Activated CD4-positive, alpha-beta T cell treated with anti-CD3 and anti-CD28 coated beads, Interleukin-2, amount 10 ng/mL, durations not matched to agents 7 days and 5 days (primary cell): ENCODE measurements around the gene MYH14. TPM values are rescaled to one million over a fixed set of nuclear protein-coding genes. Genes with fewer than 3 reads are reported as not detected.

ENCODE experiments used
- CTCF ChIA-PET: fragments of 350-600 bp; sonication (Branson Sonifier 250); formaldehyde crosslinking; loops from one replicate; lab custom pipeline; 2021; ENCODE audit warnings: antibody characterized with exemption; lab: Charles Lee
- POLR2A ChIA-PET: fragments of 350-600 bp; sonication (Branson Sonifier 250); formaldehyde crosslinking; loops from one replicate; lab custom pipeline; 2021; ENCODE audit warnings: antibody characterized with exemption; lab: Charles Lee
- DNase-seq: peaks from one replicate; pipeline ENCODE4 v3.0.0-alpha.2; 2020
- H3K27ac Mint-ChIP-seq: one replicate; pipeline ENCODE4 v1.8.0; 2021; ENCODE audit warnings: mild to moderate bottlenecking, moderate library complexity, mixed read lengths
- H3K27me3 Mint-ChIP-seq: one replicate; pipeline ENCODE4 v1.8.0; 2021; ENCODE audit warnings: mixed read lengths
- H3K36me3 Mint-ChIP-seq: one replicate; pipeline ENCODE4 v1.8.0; 2021; ENCODE audit warnings: low read depth, mixed read lengths
- H3K4me1 Mint-ChIP-seq: one replicate; pipeline ENCODE4 v1.8.0; 2021; ENCODE audit warnings: mixed read lengths
- H3K4me3 Mint-ChIP-seq: one replicate; pipeline ENCODE4 v1.8.0; 2021; ENCODE audit warnings: mild to moderate bottlenecking, moderate library complexity, mixed read lengths
- H3K9me3 Mint-ChIP-seq: one replicate; pipeline ENCODE4 v1.8.0; 2021; ENCODE audit warnings: mixed read lengths
- total RNA-seq, 2 experiments: library from RNA; stranded (reverse); gene quantifications; one replicate each; pipeline ENCODE4 v1.2.3, GENCODE V29; 2021

The MYH14 gene
- total RNA-seq, 2 experiments from 2014 or later = not detected

DNA sequence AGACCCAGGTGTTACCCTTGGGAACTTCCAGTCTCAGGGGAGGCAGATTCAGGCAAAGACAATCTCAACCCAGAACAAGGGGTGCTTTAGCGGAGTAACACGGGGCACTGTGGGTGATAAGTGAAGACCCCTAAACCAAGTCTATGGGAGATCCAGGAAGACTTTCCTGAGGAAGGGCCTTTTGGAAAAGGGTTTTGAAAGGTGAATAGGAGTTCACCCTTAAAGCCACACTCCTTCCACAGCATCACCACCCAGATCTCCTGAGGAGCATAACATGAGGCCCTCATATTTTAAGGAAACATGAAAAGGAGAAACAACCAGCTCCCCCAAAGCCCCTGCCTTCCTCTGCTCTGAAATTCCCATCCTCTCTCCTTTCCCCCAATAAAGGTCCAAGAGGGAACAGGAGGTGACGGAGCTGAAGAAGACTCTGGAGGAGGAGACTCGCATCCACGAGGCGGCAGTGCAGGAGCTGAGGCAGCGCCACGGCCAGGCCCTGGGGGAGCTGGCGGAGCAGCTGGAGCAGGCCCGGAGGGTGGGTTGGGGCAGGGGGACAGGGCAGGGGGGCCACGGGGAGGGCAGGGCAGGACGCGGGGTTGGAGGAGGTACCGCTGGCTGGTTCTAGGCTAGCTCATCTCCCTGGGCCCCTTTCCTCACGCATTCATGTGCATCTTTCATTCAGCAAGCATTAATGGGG, 73.1 kb downstream of the MYH14 start:
- H3K4me3 Mint-ChIP-seq = no peak overlapping the region
- CTCF ChIA-PET = no interaction called here
- no peaks in the 10 kb centered on the region for H3K4me1 Mint-ChIP-seq
- no peaks in the 10 kb centered on the region for H3K36me3 Mint-ChIP-seq
- H3K9me3 Mint-ChIP-seq = no peaks in the 10 kb centered on the region
- H3K27ac Mint-ChIP-seq = no peak overlapping the region
- DNase-seq = no peak
- H3K27me3 Mint-ChIP-seq = no peaks in the 10 kb centered on the region
- POLR2A ChIA-PET = no interaction called here

DNA sequence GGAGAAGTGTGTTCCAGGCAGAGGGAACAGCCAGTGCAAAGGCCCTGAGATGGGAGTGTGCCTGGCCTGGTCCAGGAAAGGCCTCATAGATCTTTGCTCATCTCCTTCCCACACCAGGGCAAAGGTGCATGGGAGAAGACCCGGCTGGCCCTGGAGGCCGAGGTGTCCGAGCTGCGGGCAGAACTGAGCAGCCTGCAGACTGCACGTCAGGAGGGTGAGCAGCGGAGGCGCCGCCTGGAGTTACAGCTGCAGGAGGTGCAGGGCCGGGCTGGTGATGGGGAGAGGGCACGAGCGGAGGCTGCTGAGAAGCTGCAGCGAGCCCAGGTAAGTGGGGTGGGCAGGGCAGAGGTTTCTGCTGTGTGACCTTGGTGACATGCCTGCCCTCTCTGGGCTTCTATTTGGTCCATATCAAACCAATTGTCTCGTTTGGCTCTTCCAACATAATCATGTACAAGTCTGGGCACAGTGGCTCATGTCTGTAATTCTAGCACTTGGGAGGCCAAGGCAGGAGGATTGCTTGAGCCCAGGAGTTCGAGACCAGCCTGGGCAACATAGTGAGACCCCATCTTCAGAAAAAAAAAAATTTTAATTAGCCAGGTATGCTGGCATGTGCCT, 74.7 kb downstream of the MYH14 start:
- H3K27ac Mint-ChIP-seq = no peak overlapping the region
- ChIA-PET POLR2A (no interaction called here), CTCF (interaction anchor here (0.7 to 1.2 kb wide), 2 partner anchors 16 to 34 kb away, joined by 3 read pairs; no protein-coding TSS in a partner anchor)
- no peaks in the 10 kb centered on the region for H3K36me3 Mint-ChIP-seq
- H3K27me3 Mint-ChIP-seq = no peaks in the 10 kb centered on the region
- no peaks in the 10 kb centered on the region for H3K9me3 Mint-ChIP-seq
- no peak overlapping the region for H3K4me3 Mint-ChIP-seq
- no peak for DNase-seq
- H3K4me1 Mint-ChIP-seq = no peaks in the 10 kb centered on the region

DNA sequence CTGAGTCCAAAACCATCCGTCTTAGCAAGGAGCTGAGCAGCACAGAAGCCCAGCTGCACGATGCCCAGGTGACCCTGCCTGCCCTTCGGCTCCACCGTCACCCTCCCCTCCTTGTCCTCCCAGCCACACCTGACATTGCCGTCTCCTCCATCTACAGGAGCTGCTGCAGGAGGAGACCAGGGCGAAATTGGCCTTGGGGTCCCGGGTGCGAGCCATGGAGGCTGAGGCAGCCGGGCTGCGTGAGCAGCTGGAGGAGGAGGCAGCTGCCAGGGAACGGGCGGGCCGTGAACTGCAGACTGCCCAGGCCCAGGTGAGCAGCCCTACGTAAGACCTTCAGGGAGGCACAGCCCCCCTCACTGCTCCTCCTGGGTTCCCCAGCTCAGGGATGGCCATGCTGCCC, 76.7 kb downstream of the MYH14 start:
- CTCF ChIA-PET = no interaction called here
- POLR2A ChIA-PET = no interaction called here
- no peak overlapping the region for H3K27ac Mint-ChIP-seq
- H3K36me3 Mint-ChIP-seq = no peaks in the 10 kb centered on the region
- peaks cover 1% of the 10 kb centered on the region for H3K9me3 Mint-ChIP-seq
- H3K4me3 Mint-ChIP-seq = no peak overlapping the region
- H3K27me3 Mint-ChIP-seq = no peaks in the 10 kb centered on the region
- no peaks in the 10 kb centered on the region for H3K4me1 Mint-ChIP-seq
- DNase-seq = no peak

DNA sequence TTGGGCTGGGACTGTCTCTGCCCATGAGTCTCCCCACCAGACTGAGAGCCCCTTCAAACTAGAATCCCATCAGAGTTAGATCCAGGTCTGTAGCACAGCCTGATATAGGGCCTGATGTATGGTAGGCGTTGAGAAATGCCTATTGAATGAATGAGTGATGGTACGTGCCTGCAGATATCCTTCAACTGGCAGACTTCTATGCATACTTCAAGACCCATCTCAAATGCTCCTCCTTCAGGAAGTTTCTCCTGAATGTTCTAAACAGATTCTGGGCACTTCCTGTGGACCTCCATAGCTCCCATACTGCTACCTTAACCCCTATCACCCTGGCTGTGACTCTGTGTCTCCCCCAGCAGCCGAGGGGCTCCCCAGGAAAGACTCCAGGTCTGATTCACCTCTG, 77.6 kb downstream of the MYH14 start:
- POLR2A ChIA-PET = no interaction called here
- Mint-ChIP-seq H3K9me3 (peaks cover 9% of the 10 kb centered on the region), H3K4me3 (no peak overlapping the region), H3K27me3 (no peaks in the 10 kb centered on the region), H3K36me3 (no peaks in the 10 kb centered on the region), H3K27ac (no peak overlapping the region), H3K4me1 (no peaks in the 10 kb centered on the region)
- CTCF ChIA-PET = no interaction called here
- no peak for DNase-seq

DNA sequence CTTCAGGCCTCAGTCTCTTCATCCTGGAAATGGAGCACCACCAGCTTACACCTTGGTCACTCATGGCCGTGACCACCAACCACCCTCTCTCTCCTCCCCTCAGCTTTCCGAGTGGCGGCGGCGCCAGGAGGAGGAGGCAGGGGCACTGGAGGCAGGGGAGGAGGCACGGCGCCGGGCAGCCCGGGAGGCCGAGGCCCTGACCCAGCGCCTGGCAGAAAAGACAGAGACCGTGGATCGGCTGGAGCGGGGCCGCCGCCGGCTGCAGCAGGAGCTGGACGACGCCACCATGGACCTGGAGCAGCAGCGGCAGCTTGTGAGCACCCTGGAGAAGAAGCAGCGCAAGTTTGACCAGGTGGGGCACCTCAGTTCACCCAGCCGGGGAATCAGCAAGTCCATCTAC, 78.1 kb downstream of the MYH14 start:
- DNase-seq = no peak
- Mint-ChIP-seq H3K9me3 (peaks cover 9% of the 10 kb centered on the region), H3K4me3 (no peak overlapping the region), H3K27me3 (no peaks in the 10 kb centered on the region), H3K36me3 (no peaks in the 10 kb centered on the region), H3K27ac (no peak overlapping the region), H3K4me1 (no peaks in the 10 kb centered on the region)
- ChIA-PET POLR2A (no interaction called here), CTCF (no interaction called here)

DNA sequence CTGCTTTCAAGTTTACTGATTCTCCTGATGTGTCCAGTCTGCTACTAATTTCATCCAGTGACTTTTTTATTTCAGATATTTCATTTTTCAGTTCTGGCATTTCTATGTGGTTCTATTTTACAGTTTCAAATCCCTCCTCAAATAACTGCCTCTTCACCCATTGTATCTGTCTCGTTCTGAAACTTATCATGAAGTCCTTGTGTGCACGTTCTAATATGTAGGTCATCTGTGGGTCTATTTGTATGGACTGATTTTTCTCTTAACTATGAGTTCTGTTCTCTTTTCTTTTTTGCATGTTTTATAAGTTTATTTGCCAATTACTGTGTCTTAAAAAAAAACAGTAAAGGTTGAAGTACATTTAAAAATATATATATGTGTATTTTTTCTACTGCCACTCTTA, 82.4 kb downstream of the MYH14 start:
- no peak overlapping the region for H3K4me3 Mint-ChIP-seq
- H3K4me1 Mint-ChIP-seq = no peaks in the 10 kb centered on the region
- H3K9me3 Mint-ChIP-seq = peaks cover 19% of the 10 kb centered on the region
- CTCF ChIA-PET = no interaction called here
- H3K27me3 Mint-ChIP-seq = peaks cover 8% of the 10 kb centered on the region
- no peaks in the 10 kb centered on the region for H3K36me3 Mint-ChIP-seq
- POLR2A ChIA-PET = no interaction called here
- no peak for DNase-seq
- no peak overlapping the region for H3K27ac Mint-ChIP-seq

DNA sequence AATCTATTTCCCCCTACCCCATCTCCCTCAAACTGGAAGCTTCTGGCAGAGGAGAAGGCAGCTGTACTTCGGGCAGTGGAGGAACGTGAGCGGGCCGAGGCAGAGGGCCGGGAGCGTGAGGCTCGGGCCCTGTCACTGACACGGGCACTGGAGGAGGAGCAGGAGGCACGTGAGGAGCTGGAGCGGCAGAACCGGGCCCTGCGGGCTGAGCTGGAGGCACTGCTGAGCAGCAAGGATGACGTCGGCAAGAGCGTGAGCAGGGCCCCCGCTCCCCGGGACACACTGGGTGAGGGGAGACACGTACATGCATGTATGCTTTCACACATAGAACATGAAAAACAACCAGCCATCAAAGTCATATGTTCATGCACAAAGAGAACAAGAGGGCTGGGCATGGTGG, 83.0 kb downstream of the MYH14 start:
- Mint-ChIP-seq H3K9me3 (peaks cover 19% of the 10 kb centered on the region), H3K36me3 (no peaks in the 10 kb centered on the region), H3K4me3 (no peak overlapping the region), H3K27ac (no peak overlapping the region), H3K27me3 (peaks cover 8% of the 10 kb centered on the region), H3K4me1 (no peaks in the 10 kb centered on the region)
- ChIA-PET POLR2A (no interaction called here), CTCF (no interaction called here)
- no peak for DNase-seq

DNA sequence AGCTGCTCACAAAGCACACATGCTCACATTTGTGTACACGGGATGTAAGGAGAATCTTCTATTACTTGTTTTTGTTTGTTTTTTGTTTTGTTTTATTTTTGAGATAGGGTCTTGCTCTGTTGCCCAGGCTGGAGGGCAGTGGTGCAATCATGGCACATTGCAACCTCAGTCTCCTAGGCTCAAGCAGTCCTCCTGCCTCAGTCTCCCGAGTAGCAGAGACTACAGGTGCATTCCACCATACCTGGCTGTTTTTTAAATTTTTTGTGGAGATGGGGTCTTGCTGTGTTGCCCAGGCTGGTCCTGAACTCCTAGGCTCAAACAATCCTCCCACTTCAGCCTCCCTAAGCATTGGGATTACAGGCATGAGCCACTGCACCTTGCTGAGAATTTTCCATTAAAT, 83.9 kb downstream of the MYH14 start:
- Mint-ChIP-seq H3K27me3 (peaks cover 8% of the 10 kb centered on the region), H3K9me3 (peaks cover 19% of the 10 kb centered on the region), H3K4me1 (no peaks in the 10 kb centered on the region), H3K27ac (no peak overlapping the region), H3K4me3 (no peak overlapping the region), H3K36me3 (no peaks in the 10 kb centered on the region)
- POLR2A ChIA-PET = no interaction called here
- CTCF ChIA-PET = no interaction called here
- no peak for DNase-seq

DNA sequence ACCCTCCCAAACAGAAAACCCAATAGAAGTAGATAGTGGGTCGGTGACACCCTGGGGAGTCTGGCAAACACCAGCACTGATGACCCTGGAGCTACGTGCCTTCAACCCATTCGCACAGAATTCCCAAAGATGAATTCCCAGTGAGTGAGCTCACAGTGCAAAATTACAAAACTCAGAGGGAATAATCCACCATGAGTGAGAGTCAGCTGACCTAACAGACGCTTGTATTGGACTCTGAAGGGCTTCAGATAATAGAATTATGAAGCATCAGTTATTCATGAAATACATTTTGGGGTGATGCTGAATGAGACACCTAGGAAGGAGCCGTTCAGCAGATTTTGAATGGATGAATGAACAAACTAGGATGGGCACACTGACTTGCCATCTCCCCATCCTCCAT, 85.5 kb downstream of the MYH14 start:
- Mint-ChIP-seq H3K27ac (no peak overlapping the region), H3K9me3 (peaks cover 19% of the 10 kb centered on the region), H3K4me3 (no peak overlapping the region), H3K36me3 (no peaks in the 10 kb centered on the region), H3K27me3 (peaks cover 8% of the 10 kb centered on the region), H3K4me1 (no peaks in the 10 kb centered on the region)
- CTCF ChIA-PET = interaction anchor here (1.6 to 1.8 kb wide), 2 partner anchors 10 to 20 kb away, joined by 4 to 5 read pairs; no protein-coding TSS in a partner anchor
- POLR2A ChIA-PET = no interaction called here
- DNase-seq = no peak

DNA sequence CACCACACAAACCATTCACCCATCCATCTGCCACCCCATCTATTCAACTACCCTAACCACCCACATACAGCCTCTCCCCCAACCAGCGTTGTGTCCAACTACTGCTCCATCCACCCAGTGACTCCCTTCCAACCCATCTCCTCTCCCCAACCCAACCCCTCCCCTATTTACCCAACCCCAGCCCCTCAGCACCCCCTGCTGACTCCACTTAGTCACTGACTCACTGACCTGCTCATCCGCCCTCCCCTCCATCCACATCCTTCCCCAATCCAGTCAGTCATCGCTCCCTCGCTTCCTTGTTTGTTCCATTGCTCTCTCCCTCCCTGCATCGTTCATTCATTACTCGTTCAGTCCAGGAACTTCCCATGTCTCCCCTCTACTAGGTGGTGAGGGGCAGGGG, 86.6 kb downstream of the MYH14 start:
- H3K9me3 Mint-ChIP-seq = peaks cover 18% of the 10 kb centered on the region
- no peak overlapping the region for H3K27ac Mint-ChIP-seq
- ChIA-PET CTCF (no interaction called here), POLR2A (no interaction called here)
- no peak for DNase-seq
- peaks cover 8% of the 10 kb centered on the region for H3K27me3 Mint-ChIP-seq
- H3K36me3 Mint-ChIP-seq = no peaks in the 10 kb centered on the region
- no peaks in the 10 kb centered on the region for H3K4me1 Mint-ChIP-seq
- no peak overlapping the region for H3K4me3 Mint-ChIP-seq

DNA sequence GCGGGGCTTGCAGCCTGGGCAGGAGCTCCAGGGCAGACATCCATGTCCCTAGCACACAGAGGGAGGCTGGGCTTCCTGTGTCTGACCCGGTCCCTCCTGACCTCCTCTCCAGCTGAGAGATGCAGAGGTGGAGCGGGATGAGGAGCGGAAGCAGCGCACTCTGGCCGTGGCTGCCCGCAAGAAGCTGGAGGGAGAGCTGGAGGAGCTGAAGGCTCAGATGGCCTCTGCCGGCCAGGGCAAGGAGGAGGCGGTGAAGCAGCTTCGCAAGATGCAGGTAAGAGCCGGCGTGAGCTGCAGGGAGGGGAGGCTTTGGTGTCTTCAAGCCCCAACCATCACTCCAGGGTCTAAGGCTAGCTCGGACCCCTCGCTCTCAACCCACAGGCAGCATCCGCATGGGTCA, 87.4 kb downstream of the MYH14 start:
- Mint-ChIP-seq H3K9me3 (peaks cover 11% of the 10 kb centered on the region), H3K4me3 (no peak overlapping the region), H3K4me1 (no peaks in the 10 kb centered on the region), H3K36me3 (no peaks in the 10 kb centered on the region), H3K27ac (no peak overlapping the region), H3K27me3 (peaks cover 8% of the 10 kb centered on the region)
- no peak for DNase-seq
- ChIA-PET CTCF (no interaction called here), POLR2A (no interaction called here)

DNA sequence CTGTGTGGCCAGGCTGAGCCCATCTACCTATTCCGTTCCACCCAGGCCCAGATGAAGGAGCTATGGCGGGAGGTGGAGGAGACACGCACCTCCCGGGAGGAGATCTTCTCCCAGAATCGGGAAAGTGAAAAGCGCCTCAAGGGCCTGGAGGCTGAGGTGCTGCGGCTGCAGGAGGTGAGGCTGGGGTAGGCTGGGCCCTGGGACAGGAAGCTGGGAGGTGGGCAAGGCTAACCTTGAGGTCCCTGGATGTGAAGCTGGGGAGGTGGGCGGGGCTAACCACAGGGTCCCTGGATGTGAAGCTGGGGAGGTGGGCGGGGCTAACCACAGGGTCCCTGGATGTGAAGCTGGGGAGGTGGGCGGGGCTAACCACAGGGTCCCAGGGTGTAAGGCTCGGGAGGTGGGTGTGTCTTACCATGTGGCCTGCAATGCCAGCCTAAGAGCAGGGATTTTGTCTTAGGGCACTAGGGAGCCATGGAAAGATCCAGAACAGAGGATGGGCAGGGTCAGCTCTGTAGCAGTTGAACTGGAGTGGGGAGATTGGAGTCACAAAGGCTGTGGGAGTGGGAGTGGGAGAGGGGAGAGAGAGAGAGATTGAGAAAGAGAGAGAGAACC, 88.9 kb downstream of the MYH14 start:
- H3K36me3 Mint-ChIP-seq = no peaks in the 10 kb centered on the region
- CTCF ChIA-PET = interaction anchor here (0.5 kb wide), 1 partner anchor 51 kb away, joined by 4 read pairs; no protein-coding TSS in a partner anchor
- no peak overlapping the region for H3K27ac Mint-ChIP-seq
- peaks cover 9% of the 10 kb centered on the region for H3K9me3 Mint-ChIP-seq
- no peak for DNase-seq
- POLR2A ChIA-PET = no interaction called here
- no peaks in the 10 kb centered on the region for H3K4me1 Mint-ChIP-seq
- peaks cover 8% of the 10 kb centered on the region for H3K27me3 Mint-ChIP-seq
- H3K4me3 Mint-ChIP-seq = no peak overlapping the region

DNA sequence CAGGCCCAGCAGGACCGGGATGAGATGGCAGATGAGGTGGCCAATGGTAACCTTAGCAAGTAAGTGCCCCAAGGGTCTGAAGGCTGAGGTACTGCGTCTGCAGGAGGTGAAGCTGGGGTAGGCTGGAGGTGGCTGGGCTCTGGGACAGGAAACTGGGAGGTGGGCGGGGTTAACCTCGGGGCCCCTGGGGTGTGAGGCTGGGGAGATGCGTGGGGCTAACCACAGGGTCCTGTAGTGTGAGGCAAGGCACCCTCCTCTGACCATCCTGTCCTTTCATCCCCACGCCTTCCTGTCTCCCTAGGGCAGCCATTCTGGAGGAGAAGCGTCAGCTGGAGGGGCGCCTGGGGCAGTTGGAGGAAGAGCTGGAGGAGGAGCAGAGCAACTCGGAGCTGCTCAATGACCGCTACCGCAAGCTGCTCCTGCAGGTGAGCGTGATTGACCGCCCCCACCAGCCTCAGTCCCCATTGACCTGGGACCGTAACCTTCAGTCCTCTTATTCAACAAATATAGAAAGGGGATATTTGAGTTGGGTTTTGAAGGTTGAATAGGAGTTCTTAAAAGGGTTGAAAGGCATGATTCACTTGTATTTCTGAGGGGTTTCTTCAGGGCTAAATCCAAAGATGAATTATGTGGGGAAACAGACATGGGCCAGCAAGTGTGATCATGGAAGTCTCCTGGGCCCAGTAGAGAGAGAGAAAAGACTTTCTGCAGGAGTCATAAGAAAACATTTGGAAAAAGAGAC, 90.0 kb downstream of the MYH14 start:
- Mint-ChIP-seq H3K27me3 (peaks cover 6% of the 10 kb centered on the region), H3K9me3 (peaks cover 2% of the 10 kb centered on the region), H3K27ac (no peak overlapping the region), H3K4me3 (no peak overlapping the region), H3K36me3 (no peaks in the 10 kb centered on the region), H3K4me1 (no peaks in the 10 kb centered on the region)
- no peak for DNase-seq
- ChIA-PET POLR2A (no interaction called here), CTCF (no interaction called here)
